ENCODE data around the gene GJC2.

- TF ChIP-seq EP300 (IDR thresholded peaks at IDR 0.05; ENCODE audit: low read depth) (no peak), CTCF (IDR thresholded peaks at IDR 0.05) (no peak)
Measured at GRCh38 chr1:228107636-228108035, 42.1 kb upstream of the GJC2 start.
